Smooth muscle cell (in vitro differentiated cells): ENCODE data around the gene PAQR5. TPM values are rescaled to one million over a fixed set of nuclear protein-coding genes. Genes with fewer than 3 reads are reported as not detected.
A peak's percentile ranks its signal among the peaks of the same experiment; 100 is the strongest.

ENCODE experiments used
- DNase-seq: peaks from one replicate; lab custom pipeline; 2025; ENCODE audit not compliant: unreplicated experiment; lab: John Stamatoyannopoulos, UW
- H2AFZ ChIP-seq: fragments of 200-600 bp; sonication (generic); 2 replicates; pipeline ENCODE4 v1.6.0; 2016; ENCODE audit warnings: antibody characterized with exemption, low read depth, mild to moderate bottlenecking
- H3F3A ChIP-seq: fragments of 200-600 bp; sonication (generic); 2 replicates; pipeline ENCODE4 v1.6.0; 2017; ENCODE audit warnings: antibody characterized with exemption, low read depth
- H3K27ac ChIP-seq: fragments of 200-600 bp; sonication (generic); 2 replicates; pipeline ENCODE4 v1.5.1; 2016; ENCODE audit warnings: low read depth, mild to moderate bottlenecking
- H3K27me3 ChIP-seq: fragments of 200-600 bp; sonication (generic); 2 replicates; pipeline ENCODE4 v1.6.1; 2016; ENCODE audit warnings: low read depth, mild to moderate bottlenecking
- H3K36me3 ChIP-seq: fragments of 200-600 bp; sonication (generic); 2 replicates; pipeline ENCODE4 v1.5.1; 2016; ENCODE audit warnings: low read depth
- H3K4me1 ChIP-seq: fragments of 200-600 bp; sonication (generic); 2 replicates; pipeline ENCODE4 v1.5.1; 2016; ENCODE audit warnings: low read depth
- H3K4me2 ChIP-seq: fragments of 200-600 bp; sonication (generic); 2 replicates; pipeline ENCODE4 v1.6.0; 2016; ENCODE audit warnings: mild to moderate bottlenecking
- H3K4me3 ChIP-seq: fragments of 200-600 bp; sonication (generic); 2 replicates; pipeline ENCODE4 v1.5.1; 2016; ENCODE audit warnings: mild to moderate bottlenecking
- H3K79me2 ChIP-seq: fragments of 200-600 bp; sonication (generic); 2 replicates; pipeline ENCODE4 v1.6.0; 2016; ENCODE audit warnings: low read depth, mild to moderate bottlenecking
- H3K9ac ChIP-seq: fragments of 200-600 bp; sonication (generic); 2 replicates; pipeline ENCODE4 v1.6.0; 2016; ENCODE audit warnings: low read depth
- H3K9me3 ChIP-seq: fragments of 200-600 bp; sonication (generic); replicated peaks from 2 replicates; pipeline ENCODE4 v1.5.1; 2016; ENCODE audit warnings: low read depth
- H4K20me1 ChIP-seq: fragments of 200-600 bp; sonication (generic); 2 replicates; pipeline ENCODE4 v1.6.0; 2016; ENCODE audit warnings: low read depth
- CTCF ChIP-seq: fragments of 200-600 bp; sonication (generic); IDR thresholded peaks from 2 replicates; pipeline ENCODE4 v1.5.1; 2017; ENCODE audit warnings: borderline replicate concordance, mild to moderate bottlenecking, antibody characterized with exemption; ENCODE audit not compliant: insufficient read depth, poor library complexity, severe bottlenecking
- WGBS: methylation state at CpG from one replicate; pipeline ENCODE4 v1.1.7; 2016; ENCODE audit warnings: low lambda C conversion rate; 5-methylcytosine and 5-hydroxymethylcytosine counted together
- polyA plus RNA-seq: library from polyadenylated mRNA; unstranded; fragments of >200 nt; fragmentation: Nextera tagmentation; extraction: Ambion mirVana; gene quantifications from 2 replicates; pipeline ENCODE4 v1.2.1, GENCODE V29; 2016
- total RNA-seq: library from RNA; depleted of rRNA; stranded (reverse); fragments of >200 nt; gene quantifications from 2 replicates; pipeline ENCODE4 v1.2.3, GENCODE V29; 2014

The PAQR5 gene
- total and polyA plus RNA-seq, 2 experiments from 2014 or later, result 1.5 to 1.6 TPM

- Histone ChIP-seq H3K36me3 (no peaks in the 10 kb centered on the region), H4K20me1 (no peaks in the 10 kb centered on the region), H3K9me3 (no peaks in the 10 kb centered on the region), H3K9ac (peak overlapping the region; percentile 4), H3K4me2 (peak overlapping the region; percentile 51), H3K79me2 (no peaks in the 10 kb centered on the region), H3K27ac (peak overlapping the region; percentile 87), H3K27me3 (peaks cover 7% of the 10 kb centered on the region), H3K4me1 (no peaks in the 10 kb centered on the region), H3F3A (peaks cover 9% of the 10 kb centered on the region), H3K4me3 (no peak overlapping the region), H2AFZ (peak overlapping the region; percentile 73)
- TF ChIP-seq CTCF, result no peak
- WGBS, result 91% methylated on average over 9 of the region's 9 CpGs
- no peak for DNase-seq
Measured at GRCh38 chr15:69305933-69306568, 7.3 kb downstream of the PAQR5 start.

DNA sequence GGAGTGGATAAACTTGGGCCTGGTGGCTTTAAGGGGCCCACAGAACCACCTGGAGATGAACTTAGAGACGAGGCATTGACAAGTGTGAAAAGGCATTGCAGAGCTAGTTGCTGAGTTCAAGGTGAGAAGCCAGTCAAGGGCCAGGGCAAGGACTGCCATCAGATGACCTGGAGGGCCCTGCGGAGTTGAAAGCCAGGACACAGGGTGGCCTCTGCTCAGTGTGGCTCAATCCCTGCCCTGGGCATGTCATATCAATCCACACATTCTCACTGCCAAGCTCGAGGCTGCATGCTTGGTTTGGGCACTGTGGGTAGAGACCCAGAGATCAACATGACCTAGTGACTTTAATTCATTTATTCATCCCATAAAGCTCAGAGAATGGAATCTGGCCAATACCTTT is 9.2 kb downstream of the PAQR5 start:
- Histone ChIP-seq H3K9me3 (no peaks in the 10 kb centered on the region), H3K4me3 (no peak overlapping the region), H3F3A (peaks cover 9% of the 10 kb centered on the region), H3K4me1 (no peaks in the 10 kb centered on the region), H3K4me2 (no peak overlapping the region), H3K27ac (no peak overlapping the region), H3K36me3 (no peaks in the 10 kb centered on the region), H2AFZ (no peak overlapping the region), H3K9ac (no peak overlapping the region), H4K20me1 (no peaks in the 10 kb centered on the region), H3K27me3 (no peaks in the 10 kb centered on the region), H3K79me2 (no peaks in the 10 kb centered on the region)
- WGBS, result 94% methylated on average over 3 of the region's 3 CpGs
- DNase-seq, result no peak
- no peak for TF ChIP-seq CTCF

GRCh38 chr15:69308949-69309348 is 10.2 kb downstream of the PAQR5 start:
- H3F3A ChIP-seq, result peaks cover 9% of the 10 kb centered on the region
- no peak overlapping the region for H3K9ac ChIP-seq
- WGBS, result 94% methylated on average over 5 of the region's 5 CpGs
- no peaks in the 10 kb centered on the region for H4K20me1 ChIP-seq
- H3K4me2 ChIP-seq, result no peak overlapping the region
- H3K9me3 ChIP-seq, result no peaks in the 10 kb centered on the region
- DNase-seq, result no peak
- no peak for TF ChIP-seq CTCF
- no peak overlapping the region for H3K4me3 ChIP-seq
- H3K4me1 ChIP-seq, result no peaks in the 10 kb centered on the region
- H3K27me3 ChIP-seq, result no peaks in the 10 kb centered on the region
- no peak overlapping the region for H2AFZ ChIP-seq
- H3K36me3 ChIP-seq, result no peaks in the 10 kb centered on the region
- no peak overlapping the region for H3K27ac ChIP-seq
- H3K79me2 ChIP-seq, result no peaks in the 10 kb centered on the region

DNA sequence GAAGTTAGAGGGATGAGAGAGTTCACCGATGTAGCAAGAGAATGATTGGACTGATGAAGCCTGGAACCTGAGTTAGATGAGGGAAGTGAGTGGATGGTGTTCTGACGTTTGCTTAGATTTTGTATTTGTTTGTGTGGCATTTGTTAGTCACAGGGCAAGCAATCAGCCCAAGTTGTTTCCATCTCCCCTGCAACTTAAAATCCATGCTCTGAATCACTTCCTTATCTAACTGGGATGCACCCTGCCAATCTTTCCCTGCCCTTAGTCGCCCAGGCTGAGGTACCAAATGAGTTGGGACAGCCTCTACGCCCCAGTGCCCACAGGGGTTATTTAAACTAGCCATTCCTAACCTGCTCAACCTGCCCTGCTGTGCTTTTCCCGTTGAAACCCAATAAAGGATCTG is 12.6 kb downstream of the PAQR5 start:
- H3K36me3 ChIP-seq, result no peaks in the 10 kb centered on the region
- H2AFZ ChIP-seq, result no peak overlapping the region
- H3K4me3 ChIP-seq, result no peak overlapping the region
- no peaks in the 10 kb centered on the region for H3K9me3 ChIP-seq
- H4K20me1 ChIP-seq, result no peaks in the 10 kb centered on the region
- DNase-seq, result no peak
- H3F3A ChIP-seq, result no peaks in the 10 kb centered on the region
- no peaks in the 10 kb centered on the region for H3K27me3 ChIP-seq
- no peak overlapping the region for H3K27ac ChIP-seq
- no peaks in the 10 kb centered on the region for H3K4me1 ChIP-seq
- H3K79me2 ChIP-seq, result no peaks in the 10 kb centered on the region
- no peak overlapping the region for H3K4me2 ChIP-seq
- H3K9ac ChIP-seq, result no peak overlapping the region
- TF ChIP-seq CTCF, result no peak
- WGBS, result 65% methylated on average over 5 of the region's 5 CpGs
